Sigmoid colon (tissue), 7 donors: ENCODE measurements around the gene LRRC8D. TPM values are rescaled to one million over a fixed set of nuclear protein-coding genes. Genes with fewer than 3 reads are reported as not detected.
A peak's percentile ranks its signal among the peaks of the same experiment; 100 is the strongest.

Source experiments
- DNase-seq: peaks from one replicate; pipeline ENCODE4 v3.0.0-alpha.2; 2019
- H3K27ac ChIP-seq, 4 donors: fragments of 200-600 bp; sonication (generic); one replicate each; pipeline ENCODE4 v1.5.1; 2016 to 2019; ENCODE audit warnings: mild to moderate bottlenecking in 1 of 4
- H3K27me3 ChIP-seq, 3 donors: fragments of 200-600 bp; sonication (generic); one replicate each; pipeline ENCODE4 v1.5.1; 2019; ENCODE audit warnings: mild to moderate bottlenecking in 1 of 3
- H3K36me3 ChIP-seq, 4 donors: fragments of 200-600 bp; sonication (generic); one replicate each; pipeline ENCODE4 v1.5.1; 2016 to 2019
- H3K4me1 ChIP-seq, 4 donors: fragments of 200-600 bp; sonication (generic); one replicate each; pipeline ENCODE4 v1.5.1; 2017 to 2019
- H3K4me3 ChIP-seq, 4 donors: fragments of 200-600 bp; sonication (generic); one replicate each; pipeline ENCODE4 v1.5.1; 2017 to 2019; ENCODE audit warnings: mild to moderate bottlenecking in 2 of 4, moderate library complexity in 1 of 4
- H3K9me3 ChIP-seq, 4 donors: fragments of 200-600 bp in 3 of 4; sonication (generic) in 3 of 4; one replicate each; pipeline versions ENCODE4 v1.5.1 to v1.6.1; 2013 to 2019
- EP300 ChIP-seq, 4 donors: sonication (generic); formaldehyde crosslinking; IDR thresholded peaks; one replicate each; pipeline ENCODE4 v1.6.1; 2017; ENCODE audit warnings: antibody characterized with exemption in 4 of 4
- POLR2A ChIP-seq, 2 donors: fragments of 450-650 bp; IDR thresholded peaks; one replicate each; pipeline ENCODE4 v1.6.1; 2016; ENCODE audit warnings: antibody characterized with exemption in 2 of 2, mild to moderate bottlenecking in 2 of 2, moderate library complexity in 2 of 2
- POLR2AphosphoS5 ChIP-seq, 4 donors: sonication (generic); formaldehyde crosslinking; IDR thresholded peaks; one replicate each; pipeline ENCODE4 v1.6.1; 2017; ENCODE audit warnings: antibody characterized with exemption in 4 of 4
- WGBS, 2 donors: extraction: QIAGEN DNeasy Blood & Tissue Kit; methylation state at CpG; one replicate each; pipeline ENCODE4 v1.1.7; 2013; 5-methylcytosine and 5-hydroxymethylcytosine counted together
- intact Hi-C: fragments of 100-400 bp; cut with DNase I; formaldehyde crosslinking; loops from one replicate; pipeline ENCODE4 v1.15.1; 2023
- polyA plus RNA-seq, 3 donors: library from polyadenylated mRNA; stranded (reverse); fragments of 200-250 nt; gene quantifications; one replicate each; pipeline ENCODE4 v1.2.3, GENCODE V29; 2013
- total RNA-seq, 4 donors: library from RNA; depleted of rRNA; stranded (reverse); fragments of >200 nt; gene quantifications; one replicate each; pipeline ENCODE4 v1.1.0, GENCODE V29; 2016
- TF ChIP-seq, protein P1 (sequence below), 4 experiments: fragments of 450-650 bp in 3 of 4; fragments of 200-600 bp in 1 of 4; IDR thresholded peaks; one replicate each; pipeline ENCODE4 v1.5.1; 2016 to 2019; ENCODE audit warnings: antibody characterized with exemption in 4 of 4, mild to moderate bottlenecking in 3 of 4, moderate library complexity in 2 of 4
- donor health status: healthy with polysubstance abuse.
- donor health status: Bipolar disorder and iron deficiency.
- donor health status: healthy.

LRRC8D gene
- total and polyA plus RNA-seq, 7 donors = 6.0 to 21.2 (median 9.3) TPM

DNA sequence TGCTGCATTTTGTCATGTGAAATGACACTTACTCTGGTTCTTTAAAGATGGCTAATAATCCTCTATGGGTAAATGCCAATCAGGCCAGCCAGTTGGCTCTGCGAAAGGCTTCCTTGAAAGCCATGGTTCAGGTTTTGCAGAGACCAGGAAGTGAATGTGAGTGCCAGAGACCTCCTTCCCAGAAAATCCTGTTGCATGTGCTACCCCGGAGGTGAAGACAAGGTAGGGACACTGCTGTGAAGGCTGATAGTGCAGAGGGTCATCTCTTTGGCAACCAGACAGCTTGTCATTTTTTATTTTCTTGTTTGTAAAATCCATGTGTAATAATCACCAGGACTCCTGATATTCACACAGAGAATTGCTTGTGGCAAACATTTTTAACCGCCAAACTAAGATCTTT is 18.7 kb downstream of the LRRC8D start:
- no peak for TF ChIP-seq POLR2AphosphoS5 (IDR thresholded peaks at IDR 0.05)
- no peak for TF ChIP-seq EP300 (IDR thresholded peaks at IDR 0.05)
- no peak for TF ChIP-seq POLR2A (IDR thresholded peaks at IDR 0.05)
- TF ChIP-seq, protein P1, sequence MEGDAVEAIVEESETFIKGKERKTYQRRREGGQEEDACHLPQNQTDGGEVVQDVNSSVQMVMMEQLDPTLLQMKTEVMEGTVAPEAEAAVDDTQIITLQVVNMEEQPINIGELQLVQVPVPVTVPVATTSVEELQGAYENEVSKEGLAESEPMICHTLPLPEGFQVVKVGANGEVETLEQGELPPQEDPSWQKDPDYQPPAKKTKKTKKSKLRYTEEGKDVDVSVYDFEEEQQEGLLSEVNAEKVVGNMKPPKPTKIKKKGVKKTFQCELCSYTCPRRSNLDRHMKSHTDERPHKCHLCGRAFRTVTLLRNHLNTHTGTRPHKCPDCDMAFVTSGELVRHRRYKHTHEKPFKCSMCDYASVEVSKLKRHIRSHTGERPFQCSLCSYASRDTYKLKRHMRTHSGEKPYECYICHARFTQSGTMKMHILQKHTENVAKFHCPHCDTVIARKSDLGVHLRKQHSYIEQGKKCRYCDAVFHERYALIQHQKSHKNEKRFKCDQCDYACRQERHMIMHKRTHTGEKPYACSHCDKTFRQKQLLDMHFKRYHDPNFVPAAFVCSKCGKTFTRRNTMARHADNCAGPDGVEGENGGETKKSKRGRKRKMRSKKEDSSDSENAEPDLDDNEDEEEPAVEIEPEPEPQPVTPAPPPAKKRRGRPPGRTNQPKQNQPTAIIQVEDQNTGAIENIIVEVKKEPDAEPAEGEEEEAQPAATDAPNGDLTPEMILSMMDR (IDR thresholded peaks at IDR 0.05) = no peak
- Histone ChIP-seq H3K36me3 (no peaks in the 10 kb centered on the region), H3K4me1 (peaks cover 0 to 40% (median 32%) of the 10 kb centered on the region in 4 donors), H3K9me3 (no peaks in the 10 kb centered on the region), H3K4me3 (no peak overlapping the region), H3K27ac (no peak overlapping the region), H3K27me3 (no peaks in the 10 kb centered on the region)
- no peak for DNase-seq
- intact Hi-C loops = no loop called here
- 90 to 96% methylated on average over 3 of the region's 3 CpGs for WGBS, 2 donors

DNA sequence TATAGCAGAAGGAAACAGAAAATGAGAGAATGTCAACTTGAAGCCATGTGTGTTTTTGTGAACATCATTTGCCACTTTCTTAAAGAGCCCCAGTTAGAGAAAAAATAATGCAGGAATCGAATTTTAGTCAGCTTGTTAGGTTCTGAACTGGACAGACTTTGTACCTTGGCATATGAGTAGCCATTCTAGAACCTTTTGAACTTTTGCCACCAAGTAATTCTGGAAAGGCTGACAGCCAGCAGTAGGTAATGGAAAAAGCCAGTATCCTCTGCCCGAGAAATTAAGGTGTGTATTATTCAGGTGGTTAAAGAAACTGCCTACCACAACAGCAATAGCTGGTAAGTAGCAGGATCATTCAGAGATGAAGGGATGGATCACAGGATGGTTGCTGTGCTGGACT is 20.7 kb downstream of the LRRC8D start:
- H3K27me3 ChIP-seq = no peaks in the 10 kb centered on the region
- H3K9me3 ChIP-seq = no peaks in the 10 kb centered on the region
- H3K36me3 ChIP-seq = no peaks in the 10 kb centered on the region
- H3K27ac ChIP-seq = no peak overlapping the region
- DNase-seq = no peak
- intact Hi-C loops = loop anchor here (5.0 kb wide), 1 partner anchor 34 kb away; no protein-coding TSS in a partner anchor
- 24 to 77% methylated on average over 2 of the region's 2 CpGs for WGBS, 2 donors
- H3K4me3 ChIP-seq = no peak overlapping the region
- TF ChIP-seq POLR2AphosphoS5 (IDR thresholded peaks at IDR 0.05) = no peak
- TF ChIP-seq, protein P1 (IDR thresholded peaks at IDR 0.05) = no peak
- H3K4me1 ChIP-seq = peaks cover 0 to 20% (median 16%) of the 10 kb centered on the region in 4 donors

DNA sequence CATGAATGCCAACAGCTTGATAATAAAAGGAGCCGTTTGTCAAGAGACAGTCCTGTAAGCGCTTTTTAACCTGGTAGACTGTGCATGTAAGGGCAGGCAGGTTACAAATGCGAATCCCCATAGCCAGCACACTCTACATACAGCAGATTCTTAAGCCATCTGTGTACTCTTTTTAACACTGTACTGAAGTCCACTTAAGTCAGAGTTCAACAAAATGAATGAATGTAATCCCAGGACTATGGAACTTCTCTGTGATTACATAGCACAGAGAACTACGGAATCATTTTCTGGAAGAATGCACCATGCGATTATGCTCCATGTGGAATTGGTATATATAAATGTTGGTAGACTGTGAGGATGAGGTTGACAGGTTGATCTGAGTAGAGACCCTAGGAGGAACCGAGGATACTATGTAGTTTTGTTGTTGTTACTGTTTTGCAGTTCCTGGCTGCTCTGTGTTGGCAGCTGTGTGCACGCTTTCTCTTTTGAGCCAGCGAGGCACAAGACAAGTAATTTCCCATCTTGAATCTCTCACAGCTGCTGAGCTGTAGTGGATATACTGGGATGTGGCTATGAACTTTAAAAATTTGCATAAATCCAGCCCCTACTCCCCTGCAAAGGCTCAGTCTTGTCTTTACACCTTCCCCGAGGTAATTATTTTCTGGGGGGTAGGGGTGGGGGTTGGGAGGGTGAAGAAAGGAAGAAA is 21.9 kb downstream of the LRRC8D start:
- H3K36me3 ChIP-seq = no peaks in the 10 kb centered on the region
- WGBS, 2 donors = 20 to 33% methylated on average over 9 of the region's 9 CpGs
- peak overlapping the region; percentile 71 to 74 (median 71) for H3K27ac ChIP-seq
- no peak for DNase-seq
- H3K4me3 ChIP-seq = peak overlapping the region; percentile 61 to 80 (median 70)
- intact Hi-C loops = loop anchor here (2.0 to 5.0 kb wide), 2 partner anchors 35 to 144 kb away; no protein-coding TSS in a partner anchor
- no peak for TF ChIP-seq EP300 (IDR thresholded peaks at IDR 0.05)
- TF ChIP-seq, protein P1 (IDR thresholded peaks at IDR 0.05) = no peak
- TF ChIP-seq POLR2A (IDR thresholded peaks at IDR 0.05) = no peak
- no peak for TF ChIP-seq POLR2AphosphoS5 (IDR thresholded peaks at IDR 0.05)
- no peaks in the 10 kb centered on the region for H3K9me3 ChIP-seq
- peaks cover 0 to 20% (median 14%) of the 10 kb centered on the region in 4 donors for H3K4me1 ChIP-seq
- no peaks in the 10 kb centered on the region for H3K27me3 ChIP-seq

DNA sequence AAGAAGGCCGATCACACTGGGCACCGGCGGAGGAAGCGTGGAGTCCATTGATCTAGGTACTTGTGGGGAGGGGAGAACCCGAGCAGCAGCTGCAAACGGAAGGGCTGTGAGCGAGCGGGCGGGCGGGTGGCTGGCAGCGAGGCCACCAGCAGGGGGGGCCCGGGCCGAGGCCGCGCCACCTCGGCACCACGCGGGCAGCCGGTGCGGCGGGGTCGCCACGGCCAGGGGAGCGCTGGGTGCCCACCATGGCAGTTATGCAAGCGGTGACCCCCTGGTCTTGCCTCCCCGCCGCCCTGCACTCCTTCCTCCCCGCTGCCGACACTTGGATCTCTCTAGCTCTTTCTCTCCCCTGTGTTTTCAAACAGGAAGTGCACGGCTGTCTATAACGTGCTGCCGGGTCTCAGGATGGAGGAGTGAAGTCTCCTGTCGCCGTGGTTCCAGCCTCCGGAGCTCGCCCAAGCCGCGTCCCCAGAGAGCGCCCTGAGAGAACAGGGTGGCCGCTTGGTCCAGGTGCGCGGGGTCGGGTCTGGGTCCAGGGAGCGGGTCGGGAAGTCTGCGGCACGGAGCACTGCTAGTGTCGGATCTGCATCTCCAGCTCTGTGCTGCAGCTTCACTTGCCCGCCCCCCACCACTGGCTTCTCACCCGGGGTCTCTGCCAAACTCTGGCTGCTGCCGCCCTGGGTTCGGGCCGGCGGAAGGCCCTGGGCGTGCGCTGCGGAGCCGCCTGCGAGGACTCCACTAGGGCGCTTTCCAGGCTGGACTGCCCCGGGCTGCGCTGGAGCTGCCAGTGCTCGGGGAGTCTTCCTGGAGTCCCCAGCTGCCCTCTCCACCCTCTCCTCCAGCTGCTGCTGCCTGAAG is 22.7 kb downstream of the LRRC8D start:
- Histone ChIP-seq H3K27me3 (no peaks in the 10 kb centered on the region), H3K27ac (peak overlapping the region; percentile 71 to 74 (median 71)), H3K9me3 (no peaks in the 10 kb centered on the region), H3K36me3 (no peaks in the 10 kb centered on the region), H3K4me3 (peak overlapping the region; percentile 61 to 80 (median 70)), H3K4me1 (peaks cover 0 to 20% (median 14%) of the 10 kb centered on the region in 4 donors)
- 0 to 1% methylated on average over 63 of the region's 63 CpGs for WGBS, 2 donors
- intact Hi-C loops = loop anchor here (2.0 to 5.0 kb wide), 2 partner anchors 36 to 143 kb away; no protein-coding TSS in a partner anchor
- DNase-seq = peak; percentile 77
- TF ChIP-seq, protein P1 (IDR thresholded peaks at IDR 0.05) = peak in 2 of 4 experiments; percentile 30 to 75
- TF ChIP-seq EP300 (IDR thresholded peaks at IDR 0.05) = no peak
